ENCODE data around the gene USP12. TPM values are rescaled to one million over a fixed set of nuclear protein-coding genes. Genes with fewer than 3 reads are reported as not detected.

The USP12 gene
- total and polyA plus RNA-seq, 2 donors from 2014 or later = 15.0 to 27.5 TPM

GRCh38 chr13:27101847-27102246 is 69.8 kb downstream of the USP12 start:
- no peak for TF ChIP-seq CTCF (IDR thresholded peaks at IDR 0.05; ENCODE audit: borderline replicate concordance, extremely low read depth, insufficient read depth)
- DNase-seq (no peak), FAIRE-seq (no peak)
- Histone ChIP-seq H3K36me3 (ENCODE audit: control insufficient read depth in 2 of 3, insufficient read depth in 3 of 3, low read length in 3 of 3) (peaks cover 0 to 5% (median 2%) of the 10 kb centered on the region in 3 donors), H3K9ac (ENCODE audit: low read length in 3 of 3) (no peak overlapping the region), H3K9me3 (ENCODE audit: control insufficient read depth in 2 of 3, insufficient read depth in 1 of 3, low read length in 3 of 3) (no peaks in the 10 kb centered on the region), H3K27me3 (ENCODE audit: control insufficient read depth, insufficient read depth, low read length) (no peaks in the 10 kb centered on the region), H3K4me3 (ENCODE audit: low read length in 3 of 3) (no peak overlapping the region), H3K4me1 (ENCODE audit: control insufficient read depth in 2 of 3, insufficient read depth in 2 of 3, low read depth in 1 of 3, low read length in 3 of 3) (no peaks in the 10 kb centered on the region), H3K27ac (ENCODE audit: low read depth in 2 of 2, low read length in 2 of 2) (no peak overlapping the region)
- intact Hi-C loops (cut with DNase I) = no loop called here

- FAIRE-seq = no peak
- no peaks in the 10 kb centered on the region for H3K4me1 ChIP-seq (ENCODE audit: control insufficient read depth in 2 of 3, insufficient read depth in 2 of 3, low read depth in 1 of 3, low read length in 3 of 3)
Measured at GRCh38 chr13:27101289-27101688, 70.3 kb downstream of the USP12 start.

GRCh38 chr13:27097691-27098090 is 73.9 kb downstream of the USP12 start:
- H3K27ac ChIP-seq (ENCODE audit: low read depth in 2 of 2, low read length in 2 of 2) = no peak overlapping the region
- DNase-seq (no peak), FAIRE-seq (no peak)
- no peak for TF ChIP-seq CTCF (IDR thresholded peaks at IDR 0.05; ENCODE audit: borderline replicate concordance, extremely low read depth, insufficient read depth)
- no peaks in the 10 kb centered on the region for H3K27me3 ChIP-seq (ENCODE audit: control insufficient read depth, insufficient read depth, low read length)
- peaks cover under 1 to 12% (median 6%) of the 10 kb centered on the region in 3 donors for H3K36me3 ChIP-seq (ENCODE audit: control insufficient read depth in 2 of 3, insufficient read depth in 3 of 3, low read length in 3 of 3)
- no peak overlapping the region for H3K4me3 ChIP-seq (ENCODE audit: low read length in 3 of 3)
- no peaks in the 10 kb centered on the region for H3K9me3 ChIP-seq (ENCODE audit: control insufficient read depth in 2 of 3, insufficient read depth in 1 of 3, low read length in 3 of 3)
- H3K4me1 ChIP-seq (ENCODE audit: control insufficient read depth in 2 of 3, insufficient read depth in 2 of 3, low read depth in 1 of 3, low read length in 3 of 3) = no peaks in the 10 kb centered on the region
- no peak overlapping the region for H3K9ac ChIP-seq (ENCODE audit: low read length in 3 of 3)
- intact Hi-C loops (cut with DNase I) = no loop called here

More at GRCh38 chr13:27101289-27101688, 70.3 kb downstream of the USP12 start:
- Histone ChIP-seq H3K27me3 (ENCODE audit: control insufficient read depth, insufficient read depth, low read length) (no peaks in the 10 kb centered on the region), H3K9ac (ENCODE audit: low read length in 3 of 3) (no peak overlapping the region), H3K27ac (ENCODE audit: low read depth in 2 of 2, low read length in 2 of 2) (no peak overlapping the region), H3K9me3 (ENCODE audit: control insufficient read depth in 2 of 3, insufficient read depth in 1 of 3, low read length in 3 of 3) (no peaks in the 10 kb centered on the region), H3K4me3 (ENCODE audit: low read length in 3 of 3) (no peak overlapping the region), H3K36me3 (ENCODE audit: control insufficient read depth in 2 of 3, insufficient read depth in 3 of 3, low read length in 3 of 3) (peaks cover 0 to 7% (median 2%) of the 10 kb centered on the region in 3 donors)
- no peak for TF ChIP-seq CTCF (IDR thresholded peaks at IDR 0.05; ENCODE audit: borderline replicate concordance, extremely low read depth, insufficient read depth)
- intact Hi-C loops (cut with DNase I) = no loop called here
- DNase-seq = no peak

GRCh38 chr13:27091451-27091850 is 80.2 kb downstream of the USP12 start:
- no peak for DNase-seq
- Histone ChIP-seq H3K4me3 (ENCODE audit: low read length in 3 of 3) (no peak overlapping the region), H3K9me3 (ENCODE audit: control insufficient read depth in 2 of 3, insufficient read depth in 1 of 3, low read length in 3 of 3) (no peaks in the 10 kb centered on the region), H3K4me1 (ENCODE audit: control insufficient read depth in 2 of 3, insufficient read depth in 2 of 3, low read depth in 1 of 3, low read length in 3 of 3) (no peaks in the 10 kb centered on the region), H3K36me3 (ENCODE audit: control insufficient read depth in 2 of 3, insufficient read depth in 3 of 3, low read length in 3 of 3) (peaks cover 0 to 12% (median 6%) of the 10 kb centered on the region in 3 donors), H3K27me3 (ENCODE audit: control insufficient read depth, insufficient read depth, low read length) (no peaks in the 10 kb centered on the region), H3K27ac (ENCODE audit: low read depth in 2 of 2, low read length in 2 of 2) (no peak overlapping the region), H3K9ac (ENCODE audit: low read length in 3 of 3) (no peak overlapping the region)
- no peak for FAIRE-seq
- no peak for TF ChIP-seq CTCF (IDR thresholded peaks at IDR 0.05; ENCODE audit: borderline replicate concordance, extremely low read depth, insufficient read depth)
- intact Hi-C loops (cut with DNase I) = no loop called here
